Measurements from ENCODE around the gene LINC00237.

LINC00237 gene

DNA sequence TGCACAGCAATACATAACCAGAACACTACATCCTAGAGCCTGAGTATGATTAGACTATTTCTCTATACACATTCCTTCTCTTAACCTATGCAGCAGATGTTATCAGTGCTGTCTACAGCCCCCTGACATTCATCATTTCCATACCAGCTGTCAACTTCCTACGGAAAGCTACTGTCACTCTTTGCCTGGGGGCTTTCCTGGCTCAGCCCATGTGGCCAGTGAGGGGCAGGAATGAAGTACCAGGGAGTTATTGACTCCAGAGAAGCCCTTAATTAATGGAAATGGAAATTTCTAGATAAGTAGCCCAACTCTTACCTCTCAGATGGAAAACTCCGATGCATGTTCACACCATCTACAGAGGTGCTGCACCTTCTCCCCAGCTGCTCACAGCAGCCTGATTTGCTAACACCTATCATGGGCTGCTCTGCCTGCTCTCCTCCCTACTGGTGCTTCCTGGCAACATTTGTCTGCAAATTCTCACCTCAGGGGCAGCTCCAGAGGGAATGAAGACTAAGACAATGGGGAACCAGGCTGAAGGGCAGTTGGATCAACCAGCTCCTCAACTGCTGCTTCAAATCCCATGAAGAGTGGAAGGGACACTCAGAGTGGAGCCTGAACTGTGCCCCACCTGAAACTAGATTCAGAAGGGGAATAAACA is 59.6 kb downstream of the LINC00237 start:
- DNase-seq (ENCODE audit: low read depth) = no peak

Measured in non-pigmented ciliary epithelial cell (primary cell).